Activated CD4-positive, alpha-beta T cell treated with anti-CD3 and anti-CD28 coated beads, Interleukin-2, Interleukin-4, amounts not matched to agents 100 ng/mL and 50 ng/mL, durations not matched to agents 16 hours and 8 hours (primary cell): ENCODE results near the gene UBE2N.
"Not testable (repeated sequence)": the region's sequence is repeated elsewhere in the genome, so short reads cannot be mapped to it uniquely, and the experiment has no call there.

ENCODE experiments used
- DNase-seq: peaks from one replicate; pipeline ENCODE4 v3.0.0-alpha.2; 2020; ENCODE audit warnings: low spot score

Gene UBE2N

GRCh38 chr12:93411060-93411459, 30.7 kb downstream of the UBE2N start:
- DNase-seq = not testable (repeated sequence)

GRCh38 chr12:93409343-93410187, 32.2 kb downstream of the UBE2N start:
- DNase-seq = not testable (repeated sequence)

GRCh38 chr12:93408813-93409212, 32.9 kb downstream of the UBE2N start:
- no peak for DNase-seq

- DNase-seq = no peak
These were observed 33.8 kb downstream of the UBE2N start for GRCh38 chr12:93407963-93408283.

- DNase-seq = no peak
These were observed 34.4 kb downstream of the UBE2N start for GRCh38 chr12:93407054-93407962.

GRCh38 chr12:93404961-93405849, 36.5 kb downstream of the UBE2N start:
- no peak for DNase-seq

- DNase-seq = no peak
These were observed 37.6 kb downstream of the UBE2N start for GRCh38 chr12:93403988-93404803.

GRCh38 chr12:93402333-93403311, 39.1 kb downstream of the UBE2N start:
- DNase-seq = no peak

- not testable (repeated sequence) for DNase-seq
These were observed 42.4 kb downstream of the UBE2N start for GRCh38 chr12:93399183-93399863.

- no peak for DNase-seq
These were observed 44.3 kb downstream of the UBE2N start for GRCh38 chr12:93397412-93397811.

GRCh38 chr12:93393425-93393824, 48.3 kb downstream of the UBE2N start:
- no peak for DNase-seq

GRCh38 chr12:93390549-93391297, 51.0 kb downstream of the UBE2N start:
- DNase-seq = no peak

GRCh38 chr12:93390031-93390430, 51.7 kb downstream of the UBE2N start:
- no peak for DNase-seq

GRCh38 chr12:93387780-93388179, 54.0 kb downstream of the UBE2N start:
- peak; percentile 62 for DNase-seq

GRCh38 chr12:93381976-93382437, 59.7 kb downstream of the UBE2N start:
- not testable (repeated sequence) for DNase-seq

GRCh38 chr12:93381161-93381975, 60.4 kb downstream of the UBE2N start:
- no peak for DNase-seq

GRCh38 chr12:93380480-93381121, 61.1 kb downstream of the UBE2N start:
- DNase-seq = no peak
